MM.1S (cell line): Measurements from ENCODE around the gene ZBTB17.
A peak's percentile ranks its signal among the peaks of the same experiment; 100 is the strongest.

Experiments
- DNase-seq: peaks from one replicate; pipeline ENCODE4 v3.0.0-alpha.2; 2015
- H2AFZ ChIP-seq: fragments of 300-600 bp; sonication (generic); 2 replicates; pipeline ENCODE4 v1.6.0; 2016; ENCODE audit warnings: antibody characterized with exemption, low read length
- H3F3A ChIP-seq: fragments of 300-600 bp; sonication (generic); 2 replicates; pipeline ENCODE4 v1.6.1; 2016; ENCODE audit warnings: mild to moderate bottlenecking, antibody characterized with exemption, low read length, moderate library complexity, mixed read lengths; ENCODE audit not compliant: insufficient read depth
- H3K27ac ChIP-seq: fragments of 300-600 bp; sonication (generic); 2 replicates; pipeline ENCODE4 v1.5.1; 2016; ENCODE audit warnings: mild to moderate bottlenecking, low read length
- H3K27me3 ChIP-seq: fragments of 300-600 bp; sonication (generic); replicated peaks from 2 replicates; pipeline ENCODE4 v1.6.0; 2016; ENCODE audit warnings: low read length; ENCODE audit not compliant: insufficient read depth
- H3K36me3 ChIP-seq: fragments of 300-600 bp; sonication (generic); replicated peaks from 2 replicates; pipeline ENCODE4 v1.6.1; 2016; ENCODE audit warnings: mild to moderate bottlenecking, low read length, mixed read lengths; ENCODE audit not compliant: insufficient read depth
- H3K4me1 ChIP-seq: fragments of 300-600 bp; sonication (generic); 2 replicates; pipeline ENCODE4 v1.6.1; 2016; ENCODE audit warnings: low read length, mixed read lengths
- H3K4me2 ChIP-seq: fragments of 300-600 bp; sonication (generic); 2 replicates; pipeline ENCODE4 v1.6.0; 2016; ENCODE audit warnings: low read depth, low read length
- H3K4me3 ChIP-seq: fragments of 300-600 bp; sonication (generic); 2 replicates; pipeline ENCODE4 v1.5.1; 2016; ENCODE audit warnings: low read length, mixed read lengths
- H3K79me2 ChIP-seq: fragments of 300-600 bp; sonication (generic); 2 replicates; pipeline ENCODE4 v1.6.1; 2016; ENCODE audit warnings: mixed run types, low read length, mixed read lengths
- H3K9ac ChIP-seq: fragments of 300-600 bp; sonication (generic); 2 replicates; pipeline ENCODE4 v1.6.1; 2016; ENCODE audit warnings: low read length, mixed read lengths
- H3K9me2 ChIP-seq: fragments of 300-600 bp; sonication (generic); replicated peaks from 2 replicates; pipeline ENCODE4 v1.6.1; 2016; ENCODE audit warnings: mild to moderate bottlenecking, low read length, mixed read lengths; ENCODE audit not compliant: insufficient read depth
- H3K9me3 ChIP-seq: fragments of 300-600 bp; sonication (generic); replicated peaks from 2 replicates; pipeline ENCODE4 v1.6.1; 2016; ENCODE audit warnings: mild to moderate bottlenecking, low read length, mixed read lengths; ENCODE audit not compliant: insufficient read depth
- H4K20me1 ChIP-seq: fragments of 300-600 bp; sonication (generic); 2 replicates; pipeline ENCODE4 v1.6.1; 2016; ENCODE audit warnings: mild to moderate bottlenecking, low read length, moderate library complexity, mixed read lengths; ENCODE audit not compliant: insufficient read depth
- CTCF ChIP-seq: fragments of 300-600 bp; sonication (generic); IDR thresholded peaks from 2 replicates; pipeline ENCODE4 v1.5.1; 2016; ENCODE audit warnings: antibody characterized with exemption, low read length, mixed read lengths
- EZH2 ChIP-seq: fragments of 300-600 bp; sonication (generic); optimal IDR thresholded peaks from 2 replicates; pipeline ENCODE3; 2017; ENCODE audit warnings: low read depth, mild to moderate bottlenecking, antibody characterized with exemption, low read length, mixed read lengths
- EZH2phosphoT487 ChIP-seq: fragments of 300-600 bp; sonication (generic); IDR thresholded peaks from 2 replicates; pipeline ENCODE4 v1.6.1; 2018; ENCODE audit warnings: antibody characterized with exemption, low read length

The ZBTB17 gene

GRCh38 chr1:16012590-16013219 is 36.8 kb upstream of the ZBTB17 start:
- peak; percentile 36 for DNase-seq
- no peak overlapping the region for H3K9ac ChIP-seq
- no peak for TF ChIP-seq EZH2phosphoT487
- TF ChIP-seq EZH2: no peak
- H3K9me3 ChIP-seq: no peaks in the 10 kb centered on the region
- no peak overlapping the region for H3K27ac ChIP-seq
- no peaks in the 10 kb centered on the region for H3K79me2 ChIP-seq
- peak overlapping the region; percentile 45 for H3K4me3 ChIP-seq
- no peaks in the 10 kb centered on the region for H3K9me2 ChIP-seq
- H3K4me2 ChIP-seq: peak overlapping the region; percentile 67
- H2AFZ ChIP-seq: peak overlapping the region; percentile 65
- H3K36me3 ChIP-seq: no peaks in the 10 kb centered on the region
- no peaks in the 10 kb centered on the region for H3F3A ChIP-seq
- H3K27me3 ChIP-seq: peaks cover 29% of the 10 kb centered on the region
- no peaks in the 10 kb centered on the region for H4K20me1 ChIP-seq
- H3K4me1 ChIP-seq: peaks cover 5% of the 10 kb centered on the region; the same call in 1 of the 2 replicates

GRCh38 chr1:16011936-16012589 is 36.2 kb upstream of the ZBTB17 start:
- H3K4me2 ChIP-seq: peak overlapping the region; percentile 67; the same call in 1 of the 2 replicates
- no peaks in the 10 kb centered on the region for H3K9me3 ChIP-seq
- no peaks in the 10 kb centered on the region for H3K36me3 ChIP-seq
- no peaks in the 10 kb centered on the region for H3F3A ChIP-seq
- peaks cover 23% of the 10 kb centered on the region for H3K27me3 ChIP-seq
- peaks cover 5% of the 10 kb centered on the region; the same call in 1 of the 2 replicates for H3K4me1 ChIP-seq
- no peak overlapping the region for H3K9ac ChIP-seq
- H3K9me2 ChIP-seq: no peaks in the 10 kb centered on the region
- H4K20me1 ChIP-seq: no peaks in the 10 kb centered on the region
- TF ChIP-seq CTCF (no peak), EZH2 (no peak), EZH2phosphoT487 (no peak)
- H3K79me2 ChIP-seq: no peaks in the 10 kb centered on the region
- DNase-seq: no peak
- H3K27ac ChIP-seq: no peak overlapping the region
- H3K4me3 ChIP-seq: no peak overlapping the region
- 0 out of 2 replicates have a peak overlapping the region, but pooled peaks have one; percentile 65 for H2AFZ ChIP-seq

- Histone ChIP-seq H3K4me1 (peaks cover 5% of the 10 kb centered on the region; the same call in 1 of the 2 replicates), H3K9ac (no peak overlapping the region), H3K4me2 (no peak overlapping the region), H3K27ac (no peak overlapping the region), H3K9me2 (no peaks in the 10 kb centered on the region), H4K20me1 (no peaks in the 10 kb centered on the region), H3K36me3 (no peaks in the 10 kb centered on the region), H2AFZ (no peak overlapping the region), H3F3A (no peaks in the 10 kb centered on the region), H3K79me2 (no peaks in the 10 kb centered on the region), H3K9me3 (no peaks in the 10 kb centered on the region), H3K27me3 (peaks cover 24% of the 10 kb centered on the region), H3K4me3 (no peak overlapping the region)
- TF ChIP-seq EZH2phosphoT487 (no peak), EZH2 (no peak), CTCF (no peak)
- no peak for DNase-seq
Measured at GRCh38 chr1:16010837-16011236, 34.9 kb upstream of the ZBTB17 start.

GRCh38 chr1:16009678-16010077 is 33.8 kb upstream of the ZBTB17 start:
- Histone ChIP-seq H3K27ac (no peak overlapping the region), H3K4me3 (no peak overlapping the region), H2AFZ (no peak overlapping the region), H3K9me3 (no peaks in the 10 kb centered on the region), H3K27me3 (peaks cover 25% of the 10 kb centered on the region), H3K36me3 (no peaks in the 10 kb centered on the region), H3F3A (no peaks in the 10 kb centered on the region), H3K4me2 (no peak overlapping the region), H3K79me2 (no peaks in the 10 kb centered on the region), H3K4me1 (peaks cover 5% of the 10 kb centered on the region; the same call in 1 of the 2 replicates), H4K20me1 (no peaks in the 10 kb centered on the region), H3K9me2 (no peaks in the 10 kb centered on the region), H3K9ac (no peak overlapping the region)
- no peak for DNase-seq
- no peak for TF ChIP-seq EZH2
- TF ChIP-seq CTCF: no peak
- no peak for TF ChIP-seq EZH2phosphoT487
